K562 (cell line): ENCODE data around the gene HOXA5. TPM values are rescaled to one million over a fixed set of nuclear protein-coding genes. Genes with fewer than 3 reads are reported as not detected.

Source experiments
- ATAC-seq: fragments of 200-7000 bp; cut with Tn5 transposase; 3 replicates; pipeline ENCODE4 v1.9.1; 2020; ENCODE audit warnings: moderate library complexity
- BruUV-seq: library from RNA; stranded (reverse); fragments of 400-500 nt; replicated peaks from 2 replicates; lab custom pipeline; 2021; lab: Mats Ljungman, UMichigan
- CTCF ChIA-PET: fragments of 300-600 bp; formaldehyde crosslinking; extraction: SDS; loops from one replicate; lab custom pipeline; 2021; ENCODE audit warnings: low intra/inter-chr PET ratio; lab: Yijun Ruan, JAX
- POLR2A ChIA-PET: fragments of 300-600, 350-650 bp; sonication (Branson Sonifier 250); formaldehyde crosslinking; extraction: SDS; loops from one replicate; lab custom pipeline; 2021; ENCODE audit warnings: antibody characterized with exemption, inconsistent platforms; lab: Yijun Ruan, JAX
- DNase-seq, 4 experiments: peaks; one replicate each; pipeline versions ENCODE4 v3.0.0 to v3.0.0-alpha.2; 2011 to 2018; ENCODE audit warnings: low spot score in 3 of 4, mixed read lengths in 3 of 4; ENCODE audit errors: extremely low read depth in 1 of 4
- FAIRE-seq: peaks from 2 replicates; lab custom pipeline; 2011; peaks lifted over from hg19 to GRCh38; lab: Jason Lieb, UNC
- H2AFZ ChIP-seq: 2 replicates; pipeline ENCODE4 v1.6.0; 2011; ENCODE audit warnings: low read depth, low read length, control low read depth, inconsistent platforms
- H3K27ac ChIP-seq: fragments of 200-600 bp; 3 replicates; pipeline ENCODE4 v1.8.0; 2011; ENCODE audit warnings: low read depth, mild to moderate bottlenecking, control low read depth, inconsistent platforms, low read length, moderate library complexity, mixed read lengths; ENCODE audit errors: extremely low read depth
- H3K27me3 ChIP-seq, 2 experiments: fragments of 300-600 bp in 1 of 2; 2 replicates in 1 of 2; 3 replicates in 1 of 2; pipeline versions ENCODE4 v1.6.0 to v1.8.0; 2011; ENCODE audit warnings: inconsistent platforms in 2 of 2, low read length in 2 of 2, mild to moderate bottlenecking in 1 of 2, mixed read lengths in 1 of 2, moderate library complexity in 1 of 2; ENCODE audit not compliant: control insufficient read depth in 2 of 2, insufficient read depth in 2 of 2
- H3K36me3 ChIP-seq: fragments of 300-600 bp; 3 replicates; pipeline ENCODE4 v1.8.0; 2011; ENCODE audit warnings: mild to moderate bottlenecking, low read length, inconsistent platforms; ENCODE audit not compliant: control insufficient read depth, insufficient read depth
- H3K4me1 ChIP-seq, 2 experiments: fragments of 200-600 bp in 1 of 2; replicated peaks in 1 of 2; 2 replicates in 1 of 2; 3 replicates in 1 of 2; pipeline versions ENCODE4 v1.5.1 to v1.8.0; 2011; ENCODE audit warnings: inconsistent platforms in 2 of 2, low read length in 2 of 2, mild to moderate bottlenecking in 1 of 2, mixed read lengths in 1 of 2, moderate library complexity in 1 of 2; ENCODE audit not compliant: control insufficient read depth in 2 of 2, insufficient read depth in 2 of 2
- H3K4me2 ChIP-seq: 2 replicates; pipeline ENCODE4 v1.6.1; 2011; ENCODE audit warnings: low read length, control low read depth, inconsistent platforms, mixed read lengths; ENCODE audit not compliant: insufficient read depth
- H3K4me3 ChIP-seq: fragments of 200-600 bp; sonication (generic), shearing (Covaris generic); 2 replicates; pipeline ENCODE4 v1.5.1; 2016; ENCODE audit warnings: control low read depth, inconsistent platforms
- H3K79me2 ChIP-seq: fragments of 200-600 bp; 3 replicates; pipeline ENCODE4 v1.8.0; 2011; ENCODE audit warnings: low read length, inconsistent platforms; ENCODE audit not compliant: control insufficient read depth, insufficient read depth
- H3K9ac ChIP-seq, 2 experiments: 2 replicates each; pipeline versions ENCODE4 v1.6.0 to v1.6.1; 2011; ENCODE audit warnings: low read depth in 2 of 2, low read length in 2 of 2, control low read depth in 1 of 2, inconsistent platforms in 1 of 2, mild to moderate bottlenecking in 1 of 2, mixed read lengths in 1 of 2; ENCODE audit not compliant: insufficient read depth in 1 of 2
- H3K9me1 ChIP-seq: one replicate; pipeline ENCODE4 v1.6.0; 2011; ENCODE audit warnings: inconsistent platforms, mild to moderate bottlenecking, low read length, moderate library complexity; ENCODE audit not compliant: control insufficient read depth, insufficient read depth
- H3K9me3 ChIP-seq: replicated peaks from 2 replicates; pipeline ENCODE4 v1.5.1; 2011; ENCODE audit warnings: low read depth, low read length, inconsistent platforms; ENCODE audit not compliant: control insufficient read depth, insufficient read depth
- H4K20me1 ChIP-seq: replicated peaks from 2 replicates; pipeline ENCODE4 v1.6.1; 2011; ENCODE audit warnings: low read length, inconsistent platforms, mixed read lengths; ENCODE audit not compliant: control insufficient read depth, insufficient read depth
- HMBOX1 ChIP-seq: sonication (generic); IDR thresholded peaks from 2 replicates; pipeline ENCODE4 v1.6.1; 2016
- HMG20B ChIP-seq: fragments of 250-450 bp; sonication (Bioruptor Pico); IDR thresholded peaks from 2 replicates; pipeline ENCODE4 v1.5.0; 2021; ENCODE audit warnings: mild to moderate bottlenecking
- NR4A1 ChIP-seq, 2 experiments: fragments of 250-450 bp in 1 of 2; fragments of 450-650 bp in 1 of 2; sonication (Bioruptor Pico) in 1 of 2; IDR thresholded peaks; 2 replicates each; pipeline versions ENCODE4 v1.4.0 to v1.6.1; 2016 to 2020; ENCODE audit warnings: mild to moderate bottlenecking in 2 of 2, missing compliant biosample characterization in 1 of 2, missing genetic modification characterization in 1 of 2, moderate library complexity in 1 of 2
- PCBP2 ChIP-seq: fragments of 200-400 bp; formaldehyde crosslinking; IDR thresholded peaks from 2 replicates; pipeline ENCODE4 v1.6.1; 2018; ENCODE audit warnings: low read length, low read depth, mild to moderate bottlenecking, moderate library complexity; ENCODE audit not compliant: poor library complexity, severe bottlenecking
- SLC30A9 ChIP-seq: fragments of 250-450 bp; sonication (Bioruptor Pico); IDR thresholded peaks from 2 replicates; pipeline ENCODE4 v1.8.0; 2022; ENCODE audit warnings: mild to moderate bottlenecking, moderate library complexity
- ZFX ChIP-seq: sonication (generic); formaldehyde crosslinking; IDR thresholded peaks from 2 replicates; pipeline ENCODE4 v1.8.0; 2022; ENCODE audit warnings: mild to moderate bottlenecking, missing genetic modification reagents, moderate library complexity
- WGBS: fragments of 100-300 bp; shearing (Covaris generic); methylation state at CpG from one replicate; pipeline ENCODE4 v1.1.6; 2016; ENCODE audit warnings: low coverage, mixed read lengths; ENCODE audit not compliant: insufficient coverage; ENCODE audit errors: missing lambda C conversion rate; 5-methylcytosine and 5-hydroxymethylcytosine counted together
- in situ Hi-C: fragments of 300-500 bp; cut with MboI; formaldehyde crosslinking; loops from 4 replicates; pipeline ENCODE4 v1.15.0; 2018; ENCODE audit warnings: inconsistent platforms, mixed read lengths
- intact Hi-C: fragments of 100-400 bp; cut with micrococcal nuclease; formaldehyde crosslinking; loops from 2 replicates; pipeline ENCODE4 v1.14.2; 2022
- polyA plus RNA-seq, 8 experiments: library from polyadenylated mRNA; depleted of rRNA in 4 of 8; stranded (reverse) in 5 of 8; unstranded in 3 of 8; fragments of >200 nt; fragmentation: Nextera tagmentation in 2 of 8; fragmentation: Illumina TruSeq in 1 of 8; extraction: Ambion mirVana in 2 of 8; extraction: Trizol in 1 of 8; gene quantifications; 2 replicates each; pipeline versions ENCODE4 v1.2.1 to v1.2.3, GENCODE V29; 2011 to 2014; ENCODE audit warnings: inconsistent platforms in 1 of 8, missing spikeins in 1 of 8
- total RNA-seq, 7 experiments: library from RNA; depleted of rRNA in 6 of 7; stranded (reverse); fragments of >200 nt in 6 of 7; fragmentation: Illumina TruSeq in 2 of 7; extraction: Trizol in 2 of 7; gene quantifications; 2 replicates each; pipeline versions ENCODE4 v1.2.1 to v1.2.3, GENCODE V29; 2011 to 2021; ENCODE audit warnings: low replicate concordance in 1 of 7

HOXA5 gene
- total and polyA plus RNA-seq, 9 of the 15 experiments (the other 6 are each of a cell fraction or from before 2014, with no cell fraction given), result 0.13 TPM; not detected in 8

DNA sequence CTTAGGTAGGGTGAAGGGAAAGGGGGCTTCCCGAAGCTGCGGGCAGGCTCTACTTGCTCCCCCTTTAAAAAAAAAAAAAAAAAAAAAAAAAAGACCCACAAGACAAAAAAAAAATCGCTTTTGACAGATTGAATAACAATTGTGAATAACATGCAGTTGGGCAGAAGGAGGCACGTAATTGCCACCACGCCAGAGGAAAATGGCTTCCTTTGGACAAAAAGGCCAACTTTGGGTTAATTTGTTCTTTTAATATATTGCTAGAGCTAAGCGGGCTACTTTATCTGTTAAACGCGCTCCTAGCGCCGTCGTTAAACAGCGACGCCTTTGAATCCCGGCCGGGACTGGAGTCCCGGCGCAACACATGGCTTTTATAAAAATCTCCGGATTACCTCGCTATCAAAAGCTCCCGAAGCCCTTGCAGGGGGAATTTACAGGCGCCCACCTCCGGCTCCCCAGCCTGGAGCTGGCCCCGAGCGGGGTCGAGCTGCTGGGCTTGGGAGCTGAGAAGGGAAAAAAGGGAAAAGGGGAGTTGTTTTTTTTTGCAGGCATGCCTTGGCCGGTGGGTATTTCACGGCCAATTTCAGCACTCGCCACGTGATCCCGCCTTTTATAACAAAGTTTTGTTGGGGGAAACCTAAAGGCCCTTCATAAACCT is 40.3 kb upstream of the HOXA5 start:
- Histone ChIP-seq H2AFZ (no peak overlapping the region), H3K27me3 (peaks cover 48 to 79% of the 10 kb centered on the region in 2 experiments), H3K27ac (no peak overlapping the region), H3K4me3 (no peak overlapping the region), H3K4me1 (peaks cover 0 to 29% of the 10 kb centered on the region in 2 experiments; a peak in 2 of 5 replicates), H3K9me1 (no peaks in the 10 kb centered on the region), H3K36me3 (no peaks in the 10 kb centered on the region)
- ChIA-PET CTCF (no interaction called here), POLR2A (no interaction called here)
- no peak for DNase-seq
- no TSS peak for BruUV-seq
- FAIRE-seq, result no peak
- in situ Hi-C loops, result no loop called here
- no peak for ATAC-seq
- TF ChIP-seq SLC30A9 (CRISPR knock-in tag), result no peak
- TF ChIP-seq PCBP2, result no peak
- TF ChIP-seq NR4A1 (CRISPR knock-in tag; IDR thresholded peaks at IDR 0.05), result no peak
- TF ChIP-seq NR4A1 (tag; IDR thresholded peaks at IDR 0.05), result no peak
- no peak for TF ChIP-seq ZFX (CRISPR knock-in tag)
- TF ChIP-seq HMBOX1, result no peak
- no peak for TF ChIP-seq HMG20B (CRISPR knock-in tag)
- TF ChIP-seq, all 486 proteins: peak for 0
- H3K9ac ChIP-seq, result no peak overlapping the region
- 15% methylated on average over 25 of the region's 30 CpGs for WGBS
- intact Hi-C loops, result no loop called here
- no peaks in the 10 kb centered on the region for H4K20me1 ChIP-seq
- H3K4me2 ChIP-seq, result no peak overlapping the region
- H3K9me3 ChIP-seq, result no peaks in the 10 kb centered on the region; the same call in 1 of the 2 replicates
- H3K79me2 ChIP-seq, result no peaks in the 10 kb centered on the region
